Right lobe of liver (tissue), 4 donors: ENCODE data around the gene CTPS2.

Experiments used
- POLR2A ChIP-seq: fragments of 450-650 bp; IDR thresholded peaks from one replicate; pipeline ENCODE4 v1.6.1; 2017; ENCODE audit warnings: antibody characterized with exemption, mild to moderate bottlenecking
- TF ChIP-seq, protein P1 (sequence below), 4 donors: fragments of 200-600 bp in 3 of 4; fragments of 450-650 bp in 1 of 4; IDR thresholded peaks; one replicate each; pipeline versions ENCODE4 v1.5.1 to v1.8.0; 2016 to 2022; ENCODE audit warnings: antibody characterized with exemption in 4 of 4, mild to moderate bottlenecking in 2 of 4
- donor health status: DM: no; HTN: no; CAD: no.
- donor health status: DM: no; HTN: no; CAD: no.
- donor health status: DM: no; HTN: yes; CAD: no.

DNA sequence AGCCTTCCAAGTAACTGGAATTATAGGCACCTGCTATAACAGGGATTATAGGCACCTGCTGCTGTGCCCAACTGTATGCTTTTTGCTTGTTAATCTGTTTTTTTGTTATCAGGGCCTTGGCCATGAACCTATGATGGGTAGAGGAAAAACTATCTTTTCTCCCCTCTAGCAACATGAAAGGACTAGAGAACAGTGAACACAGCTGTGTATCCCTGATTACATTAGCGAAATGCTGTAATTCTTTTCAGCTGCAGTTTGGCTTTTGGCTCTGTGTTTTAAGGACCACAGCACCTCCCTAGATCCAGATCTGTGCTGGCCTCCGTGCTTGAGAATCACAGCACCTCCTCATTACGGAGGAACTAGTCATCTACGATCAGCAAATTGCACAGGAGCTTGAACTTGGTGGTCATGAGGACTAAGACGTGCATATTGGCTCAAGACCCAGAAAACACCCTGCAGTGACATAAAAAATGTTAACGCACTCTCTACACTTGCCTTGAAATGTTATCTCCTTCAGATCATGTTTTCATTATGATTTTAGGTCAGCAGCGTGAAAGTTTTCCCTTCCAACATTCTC, 120.2 kb downstream of the CTPS2 start:
- TF ChIP-seq, protein P1, sequence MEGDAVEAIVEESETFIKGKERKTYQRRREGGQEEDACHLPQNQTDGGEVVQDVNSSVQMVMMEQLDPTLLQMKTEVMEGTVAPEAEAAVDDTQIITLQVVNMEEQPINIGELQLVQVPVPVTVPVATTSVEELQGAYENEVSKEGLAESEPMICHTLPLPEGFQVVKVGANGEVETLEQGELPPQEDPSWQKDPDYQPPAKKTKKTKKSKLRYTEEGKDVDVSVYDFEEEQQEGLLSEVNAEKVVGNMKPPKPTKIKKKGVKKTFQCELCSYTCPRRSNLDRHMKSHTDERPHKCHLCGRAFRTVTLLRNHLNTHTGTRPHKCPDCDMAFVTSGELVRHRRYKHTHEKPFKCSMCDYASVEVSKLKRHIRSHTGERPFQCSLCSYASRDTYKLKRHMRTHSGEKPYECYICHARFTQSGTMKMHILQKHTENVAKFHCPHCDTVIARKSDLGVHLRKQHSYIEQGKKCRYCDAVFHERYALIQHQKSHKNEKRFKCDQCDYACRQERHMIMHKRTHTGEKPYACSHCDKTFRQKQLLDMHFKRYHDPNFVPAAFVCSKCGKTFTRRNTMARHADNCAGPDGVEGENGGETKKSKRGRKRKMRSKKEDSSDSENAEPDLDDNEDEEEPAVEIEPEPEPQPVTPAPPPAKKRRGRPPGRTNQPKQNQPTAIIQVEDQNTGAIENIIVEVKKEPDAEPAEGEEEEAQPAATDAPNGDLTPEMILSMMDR (IDR thresholded peaks at IDR 0.05), result no peak
- no peak for TF ChIP-seq POLR2A
